ENCODE data around the gene HELZ. TPM values are rescaled to one million over a fixed set of nuclear protein-coding genes. Genes with fewer than 3 reads are reported as not detected.

Gene HELZ
- total and polyA plus RNA-seq, 2 of the 8 experiments (the other 6 are each of a cell fraction or from before 2014, with no cell fraction given) = 10.0 to 48.7 TPM

- no peaks in the 10 kb centered on the region for H4K20me1 ChIP-seq (replicated peaks in 1 of 2; ENCODE audit: control insufficient read depth in 1 of 2, insufficient read depth in 2 of 2, low read length in 2 of 2)
- no peak overlapping the region for H2AFZ ChIP-seq (ENCODE audit: low read length)
- peaks cover 2 to 13% (median 4%) of the 10 kb centered on the region in 4 experiments; a peak in 3 of 7 replicates for H3K4me1 ChIP-seq (replicated peaks in 1 of 4; ENCODE audit: control insufficient read depth in 3 of 4, insufficient read depth in 4 of 4, low read length in 3 of 4)
- H3K23ac ChIP-seq (ENCODE audit: insufficient read length) = no peak overlapping the region
- H2BK20ac ChIP-seq (ENCODE audit: low read length) = no peak overlapping the region
- no peak overlapping the region for H3K9ac ChIP-seq (replicated peaks in 1 of 4; ENCODE audit: extremely low read depth in 1 of 4, low read depth in 3 of 4, low read length in 3 of 4)
- no peaks in the 10 kb centered on the region for H3K79me1 ChIP-seq (ENCODE audit: low read depth, low read length)
- 94% methylated on average over 7 of the region's 7 CpGs; no CpG with 5 or more reads in 1 of the 2 experiments for WGBS, 2 experiments (ENCODE audit: extremely low coverage in 1 of 2, insufficient coverage in 1 of 2, insufficient read length in 1 of 2, insufficient replicate concordance in 2 of 2, low coverage in 1 of 2, low lambda C conversion rate in 2 of 2, missing lambda C conversion rate in 1 of 2)
- H3K14ac ChIP-seq (ENCODE audit: insufficient read length) = no peak overlapping the region
- H2BK15ac ChIP-seq (ENCODE audit: low read length) = no peak overlapping the region
- H3K4me2 ChIP-seq (ENCODE audit: insufficient read depth in 1 of 2, low read depth in 2 of 2, low read length in 2 of 2) = no peak overlapping the region
- no peak overlapping the region for H3K56ac ChIP-seq (replicated peaks; ENCODE audit: insufficient read length, low read depth, low read length)
- H2BK5ac ChIP-seq (ENCODE audit: low read depth, low read length) = no peak overlapping the region
- no peak overlapping the region for H4K5ac ChIP-seq (ENCODE audit: insufficient read length, low read depth, low read length)
- H4K91ac ChIP-seq (replicated peaks; ENCODE audit: insufficient read length, low read length) = no peak overlapping the region
- no peaks in the 10 kb centered on the region for H3K79me2 ChIP-seq (ENCODE audit: control insufficient read depth in 1 of 2, insufficient read depth in 2 of 2, low read length in 2 of 2)
- no peak overlapping the region for H3K4me3 ChIP-seq (ENCODE audit: extremely low read depth in 1 of 4, insufficient read depth in 2 of 4, low read depth in 3 of 4, low read length in 4 of 4)
- no peak for TF ChIP-seq RNF2 (IDR thresholded peaks at IDR 0.05; ENCODE audit: borderline replicate concordance, low read depth, low read length, missing control alignments, poor library complexity, severe bottlenecking)
- TF ChIP-seq POLR2A (IDR thresholded peaks at IDR 0.05; ENCODE audit: control extremely low read depth in 1 of 2, low read depth in 2 of 2, low read length in 2 of 2) = no peak
- DNase-seq (ENCODE audit: low read depth in 1 of 2, low spot score in 2 of 2) = no peak
- H2BK120ac ChIP-seq (replicated peaks; ENCODE audit: low read depth, low read length) = no peak overlapping the region
- no peak overlapping the region for H4K8ac ChIP-seq (ENCODE audit: extremely low read depth, insufficient read depth, low read length)
- H3K27me3 ChIP-seq (replicated peaks in 1 of 4; ENCODE audit: control insufficient read depth in 3 of 4, extremely low read depth in 1 of 4, insufficient read depth in 3 of 4, low read length in 3 of 4) = no peaks in the 10 kb centered on the region
- no peaks in the 10 kb centered on the region for H3K23me2 ChIP-seq (ENCODE audit: low read depth, low read length)
- FAIRE-seq = no peak
- H3K27ac ChIP-seq (ENCODE audit: low read depth, low read length) = no peak overlapping the region
- H2AK5ac ChIP-seq (ENCODE audit: low read depth, low read length) = no peak overlapping the region
- H3K9me3 ChIP-seq (ENCODE audit: insufficient read depth in 2 of 2, low read depth in 1 of 2, low read length in 1 of 2) = no peaks in the 10 kb centered on the region
- ChIA-PET CTCF (ENCODE audit: partially characterized antibody) (interaction anchor here (0.6 to 18.9 kb wide), 2 partner anchors 13 to 162 kb away, joined by 3 to 253 read pairs; no protein-coding TSS in a partner anchor), POLR2A (ENCODE audit: partially characterized antibody) (interaction anchor here (0.8 kb wide), 1 partner anchor 975 kb away, joined by 3 read pairs; no protein-coding TSS in a partner anchor)
- no peak overlapping the region for H3K18ac ChIP-seq (ENCODE audit: extremely low read depth, low read length)
- no peaks in the 10 kb centered on the region for H3K36me3 ChIP-seq (ENCODE audit: control insufficient read depth in 2 of 4, insufficient read depth in 4 of 4, low read length in 3 of 4)
- H2BK12ac ChIP-seq (ENCODE audit: low read depth, low read length) = no peak overlapping the region
- H3K4ac ChIP-seq (replicated peaks; ENCODE audit: insufficient read length, low read depth, low read length) = no peak overlapping the region
Measured at GRCh38 chr17:67279115-67279514, 34.1 kb upstream of the HELZ start.
